NCI-H345 treated with DMSO at 0.1 percent for 48 hours (cell line): ENCODE measurements around the gene FAM217A.

Source experiments
- DNase-seq: peaks from one replicate; lab custom pipeline; 2025; ENCODE audit not compliant: unreplicated experiment; lab: John Stamatoyannopoulos, UW

Gene FAM217A

DNA sequence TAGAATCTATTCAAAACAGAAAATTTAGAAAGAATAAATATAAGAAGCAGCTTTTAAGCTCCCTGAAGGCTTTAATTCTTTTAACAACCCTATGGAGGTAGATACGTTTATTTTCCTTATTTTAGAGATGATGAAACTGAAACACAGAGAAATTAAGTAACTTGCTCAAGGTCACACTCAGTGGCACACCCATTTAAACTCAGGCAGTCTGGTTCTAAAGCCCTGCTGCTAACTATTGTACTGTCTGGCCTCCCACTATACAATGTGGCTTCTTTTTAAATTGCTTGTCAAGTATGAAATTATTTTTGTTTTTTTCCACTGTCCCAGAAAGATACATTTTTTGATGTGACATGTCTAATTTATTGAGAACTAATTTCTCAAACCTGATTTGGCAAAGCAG is 55.7 kb downstream of the FAM217A start:
- no peak for DNase-seq

DNA sequence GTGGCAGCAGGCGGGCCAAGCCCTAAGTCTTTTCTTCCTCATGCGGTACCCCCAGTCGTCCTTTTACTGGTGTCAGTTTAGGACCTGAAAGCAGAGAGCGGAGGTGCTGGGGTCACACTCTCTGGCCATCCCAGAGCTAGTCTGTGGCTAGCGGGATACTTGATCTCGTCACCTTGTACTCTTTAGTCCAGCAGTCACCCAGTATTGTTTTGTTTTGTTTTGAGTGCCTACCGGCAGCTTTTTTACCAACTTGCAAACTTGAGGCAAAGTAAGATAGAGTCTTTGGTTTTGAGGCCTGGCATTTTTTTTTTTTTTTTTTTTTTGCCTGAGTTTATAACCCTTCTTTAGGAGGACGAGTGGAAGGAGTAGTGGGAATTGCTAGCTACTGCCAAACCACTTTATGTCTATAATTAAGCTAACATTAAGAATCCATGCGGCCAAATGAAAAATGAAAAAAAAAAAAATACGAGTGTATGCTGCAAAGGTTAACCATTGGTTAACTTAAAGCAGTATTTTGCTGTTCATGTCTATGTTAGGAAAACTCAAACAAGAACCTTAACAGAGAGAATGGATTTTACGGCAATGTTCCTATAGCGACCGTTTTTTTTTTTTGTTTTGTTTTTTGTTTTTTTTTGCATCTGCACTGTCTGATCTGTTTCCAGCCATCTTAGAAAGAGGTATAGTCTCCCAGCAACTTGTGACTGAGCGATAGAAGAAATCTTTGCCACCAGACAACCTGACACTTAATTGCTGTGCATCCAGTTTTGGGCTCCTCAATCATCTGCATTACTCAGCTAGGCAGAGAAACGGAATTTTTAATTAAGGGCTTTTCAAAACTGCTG is 56.9 kb downstream of the FAM217A start:
- no peak for DNase-seq

DNA sequence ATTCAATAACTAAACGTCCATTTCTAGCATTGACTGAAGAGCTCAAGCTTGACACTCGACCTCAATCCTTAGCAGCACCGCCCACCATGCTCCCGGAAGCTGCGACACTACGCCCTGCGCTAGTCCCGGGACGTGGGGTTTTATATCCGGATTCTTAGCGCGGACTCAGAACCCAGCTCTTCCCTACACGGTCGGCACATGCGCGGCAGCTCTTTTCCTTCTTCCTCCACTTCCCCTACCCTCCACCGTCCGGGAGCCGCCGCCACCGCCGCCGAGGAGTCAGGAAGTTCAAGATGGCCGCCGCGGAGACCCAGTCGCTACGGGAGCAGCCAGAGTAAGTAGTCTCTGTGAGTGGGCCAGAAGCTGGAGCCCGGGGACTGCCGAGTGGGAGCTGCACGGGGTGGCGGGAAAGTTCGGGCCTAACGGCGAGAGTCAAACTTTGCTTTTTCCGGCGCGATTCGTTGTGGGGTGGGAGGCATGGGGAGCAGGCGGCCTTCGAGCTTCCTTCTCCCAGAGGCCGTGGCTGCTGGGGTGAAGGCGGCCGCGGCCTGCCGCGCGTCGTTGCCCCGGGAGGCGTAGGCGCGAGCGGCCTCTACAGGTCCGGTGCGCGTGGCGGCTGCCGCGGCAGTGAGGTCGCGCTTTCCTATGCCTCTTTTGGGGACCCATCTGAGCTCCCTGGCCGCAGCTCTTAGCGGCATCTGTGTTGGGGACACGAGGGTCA is 57.6 kb downstream of the FAM217A start:
- DNase-seq = peak; percentile 60

DNA sequence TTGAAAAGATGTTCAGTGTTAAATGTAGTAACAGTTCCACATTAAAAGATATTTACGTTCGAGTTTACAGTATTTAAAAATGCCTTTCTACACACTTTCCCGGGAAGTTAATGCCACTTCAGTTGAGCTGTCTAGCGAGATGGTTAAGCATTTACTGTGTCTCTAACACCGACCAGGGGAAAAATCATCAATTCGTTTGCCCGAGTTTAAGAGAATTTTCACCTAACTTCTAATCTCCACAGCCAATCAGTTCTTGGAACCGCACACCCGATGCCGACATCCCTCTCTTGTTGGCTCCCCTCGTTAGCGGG is 58.2 kb downstream of the FAM217A start:
- DNase-seq = no peak

DNA sequence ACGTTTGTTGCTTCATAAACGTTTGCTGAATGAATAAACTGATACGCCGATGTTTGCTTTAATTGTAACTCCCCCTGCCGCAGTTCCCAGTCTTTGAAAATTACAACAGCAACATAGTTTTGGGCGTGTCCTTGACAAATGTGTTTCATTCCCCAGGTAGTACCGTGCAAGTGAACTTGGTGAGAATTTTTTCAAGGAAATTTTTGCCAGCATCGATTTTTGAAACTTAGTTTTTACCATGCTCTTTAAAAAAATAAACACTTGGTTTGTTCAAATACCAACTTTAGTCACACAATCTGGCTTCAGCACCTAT is 60.1 kb downstream of the FAM217A start:
- no peak for DNase-seq
